ENCODE data around the gene ZBED4. TPM values are rescaled to one million over a fixed set of nuclear protein-coding genes. Genes with fewer than 3 reads are reported as not detected.

ZBED4 gene
- total and polyA plus RNA-seq, 4 donors = 2.1 to 10.3 (median 4.8) TPM

DNA sequence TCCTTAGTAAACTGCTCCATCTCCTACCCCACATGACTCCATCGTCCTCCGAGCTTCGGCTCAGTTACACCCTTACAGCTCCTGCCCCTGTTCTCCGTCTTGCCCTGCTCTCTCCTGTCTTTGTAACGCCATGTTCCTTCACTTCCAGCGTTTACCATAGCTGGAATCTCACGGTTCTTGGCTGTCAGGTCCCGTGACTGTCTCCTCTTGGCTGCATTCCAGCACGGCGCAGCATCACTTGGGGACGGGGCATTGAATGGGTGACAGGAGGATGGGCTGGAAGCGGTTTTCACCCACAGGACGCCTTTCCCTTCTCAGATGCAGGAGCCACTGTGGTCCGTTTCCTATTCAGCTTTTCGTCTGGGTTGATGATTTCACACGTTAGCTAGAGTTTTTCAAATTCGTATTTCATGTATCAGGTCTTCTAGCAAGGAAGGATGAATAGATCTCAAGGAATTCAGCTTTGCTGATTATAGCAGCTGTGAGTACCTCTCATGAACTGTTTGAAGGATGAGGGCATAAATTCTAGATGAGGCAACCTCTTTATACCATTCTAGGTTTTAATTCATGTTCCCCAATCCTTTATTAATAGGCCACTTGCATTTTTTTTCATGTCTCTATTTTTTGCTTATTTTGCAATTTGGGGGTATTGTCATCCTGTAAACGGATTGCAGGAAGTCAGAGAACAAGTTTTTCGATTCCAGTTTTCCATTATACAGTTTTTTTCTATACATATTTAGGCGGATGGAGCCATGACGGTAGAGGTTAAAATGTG, 29.1 kb downstream of the ZBED4 start:
- no peaks in the 10 kb centered on the region for H3K4me1 ChIP-seq (ENCODE audit: control insufficient read depth in 4 of 4, insufficient read depth in 4 of 4, low read length in 3 of 4)
- WGBS = 92% methylated on average over 21 of the region's 21 CpGs
- no peaks in the 10 kb centered on the region for H3K27me3 ChIP-seq (ENCODE audit: control insufficient read depth in 4 of 4, insufficient read depth in 4 of 4, low read length in 3 of 4)
- TF ChIP-seq HNF4A (conservative IDR thresholded peaks at IDR 0.05) (no peak), JUND (IDR thresholded peaks at IDR 0.05) (no peak), RAD21 (IDR thresholded peaks at IDR 0.05) (no peak), SP1 (IDR thresholded peaks at IDR 0.05) (no peak), FOXA1 (IDR thresholded peaks at IDR 0.05) (no peak), NR2F2 (IDR thresholded peaks at IDR 0.05) (no peak), TAF1 (conservative IDR thresholded peaks at IDR 0.05) (no peak), RXRA (IDR thresholded peaks at IDR 0.05) (no peak), FOXA2 (IDR thresholded peaks at IDR 0.05) (no peak), HNF4G (IDR thresholded peaks at IDR 0.05) (no peak), YY1 (IDR thresholded peaks at IDR 0.05) (no peak), GABPA (IDR thresholded peaks at IDR 0.05 in 1 of 2, conservative IDR thresholded peaks at IDR 0.05 in 1 of 2) (no peak)
- TF ChIP-seq, protein P1, sequence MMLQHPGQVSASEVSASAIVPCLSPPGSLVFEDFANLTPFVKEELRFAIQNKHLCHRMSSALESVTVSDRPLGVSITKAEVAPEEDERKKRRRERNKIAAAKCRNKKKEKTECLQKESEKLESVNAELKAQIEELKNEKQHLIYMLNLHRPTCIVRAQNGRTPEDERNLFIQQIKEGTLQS (IDR thresholded peaks at IDR 0.05) = no peak
- TF ChIP-seq, protein P2, sequence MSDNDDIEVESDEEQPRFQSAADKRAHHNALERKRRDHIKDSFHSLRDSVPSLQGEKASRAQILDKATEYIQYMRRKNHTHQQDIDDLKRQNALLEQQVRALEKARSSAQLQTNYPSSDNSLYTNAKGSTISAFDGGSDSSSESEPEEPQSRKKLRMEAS (IDR thresholded peaks at IDR 0.05) = no peak
- TF ChIP-seq, protein P3, sequence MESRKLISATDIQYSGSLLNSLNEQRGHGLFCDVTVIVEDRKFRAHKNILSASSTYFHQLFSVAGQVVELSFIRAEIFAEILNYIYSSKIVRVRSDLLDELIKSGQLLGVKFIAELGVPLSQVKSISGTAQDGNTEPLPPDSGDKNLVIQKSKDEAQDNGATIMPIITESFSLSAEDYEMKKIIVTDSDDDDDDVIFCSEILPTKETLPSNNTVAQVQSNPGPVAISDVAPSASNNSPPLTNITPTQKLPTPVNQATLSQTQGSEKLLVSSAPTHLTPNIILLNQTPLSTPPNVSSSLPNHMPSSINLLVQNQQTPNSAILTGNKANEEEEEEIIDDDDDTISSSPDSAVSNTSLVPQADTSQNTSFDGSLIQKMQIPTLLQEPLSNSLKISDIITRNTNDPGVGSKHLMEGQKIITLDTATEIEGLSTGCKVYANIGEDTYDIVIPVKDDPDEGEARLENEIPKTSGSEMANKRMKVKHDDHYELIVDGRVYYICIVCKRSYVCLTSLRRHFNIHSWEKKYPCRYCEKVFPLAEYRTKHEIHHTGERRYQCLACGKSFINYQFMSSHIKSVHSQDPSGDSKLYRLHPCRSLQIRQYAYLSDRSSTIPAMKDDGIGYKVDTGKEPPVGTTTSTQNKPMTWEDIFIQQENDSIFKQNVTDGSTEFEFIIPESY (IDR thresholded peaks at IDR 0.05) = no peak
- TF ChIP-seq, protein P4, sequence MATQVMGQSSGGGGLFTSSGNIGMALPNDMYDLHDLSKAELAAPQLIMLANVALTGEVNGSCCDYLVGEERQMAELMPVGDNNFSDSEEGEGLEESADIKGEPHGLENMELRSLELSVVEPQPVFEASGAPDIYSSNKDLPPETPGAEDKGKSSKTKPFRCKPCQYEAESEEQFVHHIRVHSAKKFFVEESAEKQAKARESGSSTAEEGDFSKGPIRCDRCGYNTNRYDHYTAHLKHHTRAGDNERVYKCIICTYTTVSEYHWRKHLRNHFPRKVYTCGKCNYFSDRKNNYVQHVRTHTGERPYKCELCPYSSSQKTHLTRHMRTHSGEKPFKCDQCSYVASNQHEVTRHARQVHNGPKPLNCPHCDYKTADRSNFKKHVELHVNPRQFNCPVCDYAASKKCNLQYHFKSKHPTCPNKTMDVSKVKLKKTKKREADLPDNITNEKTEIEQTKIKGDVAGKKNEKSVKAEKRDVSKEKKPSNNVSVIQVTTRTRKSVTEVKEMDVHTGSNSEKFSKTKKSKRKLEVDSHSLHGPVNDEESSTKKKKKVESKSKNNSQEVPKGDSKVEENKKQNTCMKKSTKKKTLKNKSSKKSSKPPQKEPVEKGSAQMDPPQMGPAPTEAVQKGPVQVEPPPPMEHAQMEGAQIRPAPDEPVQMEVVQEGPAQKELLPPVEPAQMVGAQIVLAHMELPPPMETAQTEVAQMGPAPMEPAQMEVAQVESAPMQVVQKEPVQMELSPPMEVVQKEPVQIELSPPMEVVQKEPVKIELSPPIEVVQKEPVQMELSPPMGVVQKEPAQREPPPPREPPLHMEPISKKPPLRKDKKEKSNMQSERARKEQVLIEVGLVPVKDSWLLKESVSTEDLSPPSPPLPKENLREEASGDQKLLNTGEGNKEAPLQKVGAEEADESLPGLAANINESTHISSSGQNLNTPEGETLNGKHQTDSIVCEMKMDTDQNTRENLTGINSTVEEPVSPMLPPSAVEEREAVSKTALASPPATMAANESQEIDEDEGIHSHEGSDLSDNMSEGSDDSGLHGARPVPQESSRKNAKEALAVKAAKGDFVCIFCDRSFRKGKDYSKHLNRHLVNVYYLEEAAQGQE (IDR thresholded peaks at IDR 0.05) = no peak
- DNase-seq (ENCODE audit: low spot score) = no peak
- H3K9me3 ChIP-seq (ENCODE audit: control insufficient read depth in 4 of 4, low read length in 3 of 4) = peaks cover 0 to 3% (median 0%) of the 10 kb centered on the region in 4 donors
- peaks cover 2 to 35% (median 16%) of the 10 kb centered on the region in 4 donors for H3K36me3 ChIP-seq (ENCODE audit: control insufficient read depth in 4 of 4, insufficient read depth in 3 of 4, low read depth in 1 of 4, low read length in 3 of 4)
- H3K4me3 ChIP-seq (ENCODE audit: low read depth in 1 of 3, low read length in 3 of 3) = no peak overlapping the region
- no peak overlapping the region for H3K9ac ChIP-seq (ENCODE audit: low read depth in 1 of 2, low read length in 2 of 2)
- H3K27ac ChIP-seq (ENCODE audit: low read depth in 1 of 2, low read length in 2 of 2) = no peak overlapping the region

DNA sequence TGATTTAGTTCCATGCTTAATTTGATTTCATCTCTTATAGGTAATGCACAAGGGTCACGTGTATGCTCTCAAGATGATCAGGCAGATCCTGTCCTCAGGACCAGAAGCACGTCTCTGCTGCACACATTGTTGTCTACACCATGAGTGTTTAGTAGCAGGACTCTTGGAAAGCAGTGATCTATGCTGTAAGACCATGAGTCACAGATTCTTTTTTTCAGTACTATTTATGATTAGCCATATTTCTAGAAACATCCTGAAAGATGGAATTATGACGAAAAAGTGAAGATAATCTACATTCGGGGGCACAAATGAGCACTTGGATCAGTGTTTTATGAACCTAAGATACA, 29.6 kb downstream of the ZBED4 start:
- no peaks in the 10 kb centered on the region for H3K27me3 ChIP-seq (ENCODE audit: control insufficient read depth in 4 of 4, insufficient read depth in 4 of 4, low read length in 3 of 4)
- H3K9ac ChIP-seq (ENCODE audit: low read depth in 1 of 2, low read length in 2 of 2) = no peak overlapping the region
- DNase-seq (ENCODE audit: low spot score) = no peak
- H3K9me3 ChIP-seq (ENCODE audit: control insufficient read depth in 4 of 4, low read length in 3 of 4) = peaks cover 0 to 3% (median 0%) of the 10 kb centered on the region in 4 donors
- H3K4me3 ChIP-seq (ENCODE audit: low read depth in 1 of 3, low read length in 3 of 3) = no peak overlapping the region
- TF ChIP-seq JUND (IDR thresholded peaks at IDR 0.05) (no peak), EGR1 (IDR thresholded peaks at IDR 0.05; ENCODE audit: low read depth in 2 of 2) (no peak), GABPA (IDR thresholded peaks at IDR 0.05 in 1 of 2, conservative IDR thresholded peaks at IDR 0.05 in 1 of 2) (no peak), HNF4A (conservative IDR thresholded peaks at IDR 0.05) (no peak)
- TF ChIP-seq, protein P3 (IDR thresholded peaks at IDR 0.05) = no peak
- TF ChIP-seq, protein P5, sequence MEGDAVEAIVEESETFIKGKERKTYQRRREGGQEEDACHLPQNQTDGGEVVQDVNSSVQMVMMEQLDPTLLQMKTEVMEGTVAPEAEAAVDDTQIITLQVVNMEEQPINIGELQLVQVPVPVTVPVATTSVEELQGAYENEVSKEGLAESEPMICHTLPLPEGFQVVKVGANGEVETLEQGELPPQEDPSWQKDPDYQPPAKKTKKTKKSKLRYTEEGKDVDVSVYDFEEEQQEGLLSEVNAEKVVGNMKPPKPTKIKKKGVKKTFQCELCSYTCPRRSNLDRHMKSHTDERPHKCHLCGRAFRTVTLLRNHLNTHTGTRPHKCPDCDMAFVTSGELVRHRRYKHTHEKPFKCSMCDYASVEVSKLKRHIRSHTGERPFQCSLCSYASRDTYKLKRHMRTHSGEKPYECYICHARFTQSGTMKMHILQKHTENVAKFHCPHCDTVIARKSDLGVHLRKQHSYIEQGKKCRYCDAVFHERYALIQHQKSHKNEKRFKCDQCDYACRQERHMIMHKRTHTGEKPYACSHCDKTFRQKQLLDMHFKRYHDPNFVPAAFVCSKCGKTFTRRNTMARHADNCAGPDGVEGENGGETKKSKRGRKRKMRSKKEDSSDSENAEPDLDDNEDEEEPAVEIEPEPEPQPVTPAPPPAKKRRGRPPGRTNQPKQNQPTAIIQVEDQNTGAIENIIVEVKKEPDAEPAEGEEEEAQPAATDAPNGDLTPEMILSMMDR (IDR thresholded peaks at IDR 0.05; ENCODE audit: low read depth, low read length, missing input control) = no peak
- TF ChIP-seq, protein P2 (IDR thresholded peaks at IDR 0.05) = no peak
- no peak overlapping the region for H3K27ac ChIP-seq (ENCODE audit: low read depth in 1 of 2, low read length in 2 of 2)
- no peaks in the 10 kb centered on the region for H3K4me1 ChIP-seq (ENCODE audit: control insufficient read depth in 4 of 4, insufficient read depth in 4 of 4, low read length in 3 of 4)
- H3K36me3 ChIP-seq (ENCODE audit: control insufficient read depth in 4 of 4, insufficient read depth in 3 of 4, low read depth in 1 of 4, low read length in 3 of 4) = peaks cover 2 to 36% (median 16%) of the 10 kb centered on the region in 4 donors
- 96% methylated on average over 4 of the region's 4 CpGs for WGBS
